SIG-M5 (cell line): ENCODE measurements around the gene SNRPD3.
"Not testable (repeated sequence)": the region's sequence is repeated elsewhere in the genome, so short reads cannot be mapped to it uniquely, and the experiment has no call there.

ENCODE experiments used
- DNase-seq: peaks from one replicate; lab custom pipeline; 2025; lab: John Stamatoyannopoulos, UW

SNRPD3 gene

DNA sequence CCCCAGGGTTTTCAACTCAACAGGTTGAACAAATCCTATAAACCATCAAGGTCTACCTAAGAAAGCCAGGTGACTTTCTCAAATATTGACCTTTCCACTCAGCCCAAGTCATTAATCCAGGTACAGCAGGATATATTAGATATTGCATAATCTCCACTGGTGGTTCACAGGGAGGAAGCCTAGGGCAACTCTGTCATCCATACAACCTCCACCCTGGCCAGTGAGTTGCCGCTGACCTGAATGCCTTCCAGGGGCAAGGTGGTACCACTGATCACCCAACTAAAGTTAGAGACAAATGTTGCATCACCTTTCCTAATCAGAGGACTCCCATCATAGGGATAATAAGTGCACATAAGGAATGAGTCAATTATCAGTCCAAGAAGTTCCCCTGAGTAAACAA lies 23.7 kb upstream of the SNRPD3 start:
- no peak for DNase-seq

GRCh38 chr22:24535348-24535747 lies 20.5 kb upstream of the SNRPD3 start:
- no peak for DNase-seq

DNA sequence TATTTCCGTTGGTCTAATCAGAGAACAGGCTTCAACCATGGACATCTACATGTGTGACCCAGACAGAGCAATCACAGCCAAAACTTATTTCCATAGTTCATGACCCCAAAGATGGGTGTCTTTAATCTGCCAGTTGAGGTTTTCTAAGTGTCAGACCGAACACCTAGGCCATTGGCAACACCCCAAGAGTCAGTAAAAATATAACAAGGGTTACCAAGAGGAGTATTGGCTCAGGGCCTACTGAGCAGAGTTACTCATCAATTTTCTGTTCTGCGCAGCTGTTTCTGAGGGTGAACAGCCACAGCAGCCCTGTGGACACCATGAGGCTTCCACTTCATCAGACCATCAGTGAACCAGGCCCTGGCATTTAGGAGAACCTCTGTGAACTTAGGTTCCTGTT lies 19.7 kb upstream of the SNRPD3 start:
- no peak for DNase-seq

- DNase-seq, result no peak
Observed at GRCh38 chr22:24540470-24540869, 15.3 kb upstream of the SNRPD3 start.

DNA sequence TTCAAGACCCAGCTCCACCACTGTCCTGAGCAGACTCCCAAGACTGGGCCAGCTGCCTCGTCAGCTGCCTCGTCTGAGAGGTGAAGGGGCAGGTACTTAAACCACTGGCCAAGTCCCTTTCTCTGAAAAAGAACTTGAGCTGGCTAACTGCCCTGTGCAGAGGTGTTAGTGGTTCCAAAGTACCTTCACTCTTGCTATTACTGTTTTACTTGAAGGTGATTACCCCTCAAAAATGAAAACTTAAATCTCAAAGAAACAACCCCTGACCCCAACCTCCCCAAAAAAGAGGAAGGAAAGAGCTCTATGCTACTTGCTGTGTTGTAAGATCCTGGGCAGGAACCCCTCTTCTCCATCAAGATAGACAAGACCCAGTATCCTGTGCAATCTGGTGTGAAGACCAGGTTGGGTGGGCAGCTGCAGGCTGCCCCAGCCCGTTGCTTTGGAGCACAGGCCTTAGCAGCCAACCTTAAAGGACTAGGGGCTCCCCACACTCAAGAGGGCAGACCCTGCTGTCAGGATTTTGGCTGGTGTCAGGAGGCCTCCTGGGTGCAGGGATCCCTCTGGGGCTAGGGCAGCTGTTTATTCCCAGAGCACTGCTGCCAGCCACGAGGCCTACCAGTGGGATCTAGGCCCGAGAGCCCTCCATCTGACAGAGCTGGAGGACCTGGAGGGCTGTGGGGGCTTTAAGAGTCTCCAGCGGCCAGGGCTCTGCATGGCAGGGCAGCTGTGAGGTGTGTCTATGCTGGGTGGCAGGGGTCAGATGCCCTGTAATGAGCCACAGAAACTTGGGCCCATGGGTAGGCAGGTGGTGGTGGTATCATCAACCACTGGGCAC lies 13.9 kb upstream of the SNRPD3 start:
- no peak for DNase-seq

DNA sequence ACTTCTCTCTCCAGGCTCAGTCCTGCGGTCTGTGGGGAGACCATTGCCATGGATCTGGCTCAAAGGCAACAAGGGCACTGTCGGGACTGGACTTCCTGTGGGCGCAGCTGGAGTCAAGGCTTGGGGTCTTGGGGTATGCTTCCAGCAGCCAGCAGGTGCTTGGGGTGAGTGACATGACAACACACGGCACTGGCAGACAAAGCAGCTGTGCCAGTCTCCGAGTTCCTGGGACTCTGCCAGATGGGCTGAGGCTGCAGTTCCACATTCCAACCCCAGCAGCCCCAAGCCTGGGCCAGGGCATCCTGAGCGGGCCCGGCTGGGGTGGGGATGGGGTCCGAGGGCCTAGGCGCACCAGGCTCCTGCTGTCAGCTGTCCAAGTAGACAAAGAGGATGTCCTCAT lies 13.2 kb upstream of the SNRPD3 start:
- no peak for DNase-seq

GRCh38 chr22:24543185-24543601 lies 12.6 kb upstream of the SNRPD3 start:
- no peak for DNase-seq

- no peak for DNase-seq
Observed at GRCh38 chr22:24543679-24544243, 12.0 kb upstream of the SNRPD3 start.

GRCh38 chr22:24548812-24549211 lies 7.0 kb upstream of the SNRPD3 start:
- no peak for DNase-seq

DNA sequence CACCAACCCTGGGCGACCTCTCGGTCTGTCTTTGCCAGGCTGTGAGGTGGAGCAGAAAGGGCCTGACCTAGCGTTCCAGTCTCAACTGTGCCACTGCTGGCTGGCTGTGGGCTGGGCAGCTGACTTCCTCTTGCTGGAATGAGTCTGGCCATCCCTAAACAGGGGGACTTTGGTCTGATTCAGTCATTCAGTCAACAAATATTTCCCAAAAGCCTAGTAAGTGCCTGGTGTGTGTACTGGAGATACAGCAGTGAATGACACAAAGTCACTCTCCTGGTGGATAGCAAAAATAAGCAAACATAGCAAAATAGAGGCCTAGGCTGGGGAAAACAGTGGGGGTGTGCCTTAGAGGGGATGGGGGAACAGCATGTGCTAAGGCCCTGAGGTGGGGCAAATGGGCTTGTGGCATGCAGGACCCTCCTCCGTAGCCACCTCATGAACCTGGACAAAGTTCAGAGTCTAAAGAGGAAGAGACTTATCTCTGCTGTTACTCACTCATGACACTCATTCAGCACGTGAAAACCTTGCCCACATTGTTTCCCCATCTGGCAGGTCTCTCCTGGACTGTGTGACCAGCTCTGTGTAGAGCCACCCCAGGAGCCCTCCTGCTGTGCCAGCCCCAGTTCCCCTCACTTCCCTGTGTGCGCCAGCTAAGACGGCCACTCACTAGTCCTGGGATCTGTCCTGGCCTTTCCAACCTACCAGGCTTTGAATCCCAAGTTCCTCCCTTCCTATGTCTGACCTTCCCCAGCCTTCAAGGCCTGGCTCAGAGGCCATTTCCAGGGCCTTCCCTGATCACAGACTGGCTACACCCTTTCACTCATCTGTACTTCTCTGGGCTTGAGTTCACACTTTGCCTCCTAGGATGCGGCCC lies 5.5 kb upstream of the SNRPD3 start:
- DNase-seq, result no peak

GRCh38 chr22:24550902-24551435 lies 4.8 kb upstream of the SNRPD3 start:
- DNase-seq, result no peak

DNA sequence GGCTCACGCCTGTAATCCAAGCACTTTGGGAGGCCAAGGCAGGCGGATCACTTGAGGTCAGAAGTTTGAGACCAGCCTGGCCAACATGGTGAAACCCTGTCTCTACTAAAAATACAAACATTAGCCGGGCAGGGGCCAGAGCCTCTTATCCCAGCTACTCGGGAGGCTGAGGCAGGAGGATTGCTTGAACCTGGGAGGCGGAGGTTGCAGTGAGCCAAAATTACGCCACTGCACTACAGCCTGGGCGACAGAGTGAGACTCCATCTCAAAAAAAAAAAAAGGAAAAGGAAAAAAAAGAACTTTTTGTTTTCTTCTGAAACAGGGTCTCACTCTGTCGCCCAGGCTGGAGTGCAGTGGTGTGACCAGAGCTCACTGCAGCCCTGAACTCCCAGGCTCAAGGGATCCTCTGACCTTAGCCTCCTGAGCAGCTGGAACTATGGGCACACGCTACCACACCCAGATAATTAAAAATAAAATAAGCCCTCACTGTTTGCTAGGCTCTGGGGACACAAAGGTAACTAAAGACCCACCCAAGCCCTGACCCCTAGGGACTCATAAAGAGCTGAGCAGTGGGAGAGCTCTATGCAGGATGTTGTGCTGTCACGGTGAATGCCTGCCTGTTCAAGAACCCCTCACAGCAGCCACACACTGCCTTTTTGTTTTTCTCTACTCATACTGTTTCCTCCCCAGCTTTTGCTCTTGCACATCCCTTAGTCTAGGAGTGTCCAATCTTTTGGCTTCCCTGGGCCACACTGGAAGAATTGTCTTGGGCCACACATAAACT lies 3.1 kb upstream of the SNRPD3 start:
- DNase-seq, result not testable (repeated sequence)

DNA sequence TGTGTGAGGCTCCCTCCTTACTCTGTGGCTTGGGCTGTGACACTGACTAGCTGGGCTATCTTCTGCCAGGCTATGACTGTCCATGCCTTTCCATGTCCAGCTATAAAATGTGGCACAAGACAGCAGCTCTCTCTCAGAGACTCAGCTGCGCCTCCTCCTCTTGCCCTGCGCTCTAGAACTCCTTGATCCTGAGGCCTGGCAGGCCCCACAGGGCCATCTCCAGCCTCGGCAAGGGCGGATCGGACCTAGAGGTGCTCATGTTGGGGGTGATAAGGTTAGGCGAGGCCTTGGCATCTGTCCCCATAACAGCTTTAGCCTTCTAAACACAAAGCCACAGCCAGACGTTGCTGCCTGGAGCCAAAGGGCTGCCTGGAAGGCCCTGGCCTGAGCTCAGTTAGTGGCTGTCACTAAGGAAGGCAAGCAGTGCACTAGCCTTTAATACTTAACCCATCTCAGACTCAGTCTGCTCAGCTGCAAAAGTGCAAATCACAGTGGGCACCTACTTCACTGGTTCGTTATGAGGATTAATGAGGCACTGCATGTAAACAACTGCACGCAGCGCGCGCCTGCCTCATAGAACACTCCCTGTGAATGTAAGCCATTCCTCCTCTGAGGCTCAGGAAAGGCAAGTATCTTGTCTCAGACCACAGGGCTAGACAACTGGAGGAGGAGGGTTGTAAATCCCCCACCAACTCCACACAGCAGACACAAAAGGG lies 2.0 kb upstream of the SNRPD3 start:
- no peak for DNase-seq

DNA sequence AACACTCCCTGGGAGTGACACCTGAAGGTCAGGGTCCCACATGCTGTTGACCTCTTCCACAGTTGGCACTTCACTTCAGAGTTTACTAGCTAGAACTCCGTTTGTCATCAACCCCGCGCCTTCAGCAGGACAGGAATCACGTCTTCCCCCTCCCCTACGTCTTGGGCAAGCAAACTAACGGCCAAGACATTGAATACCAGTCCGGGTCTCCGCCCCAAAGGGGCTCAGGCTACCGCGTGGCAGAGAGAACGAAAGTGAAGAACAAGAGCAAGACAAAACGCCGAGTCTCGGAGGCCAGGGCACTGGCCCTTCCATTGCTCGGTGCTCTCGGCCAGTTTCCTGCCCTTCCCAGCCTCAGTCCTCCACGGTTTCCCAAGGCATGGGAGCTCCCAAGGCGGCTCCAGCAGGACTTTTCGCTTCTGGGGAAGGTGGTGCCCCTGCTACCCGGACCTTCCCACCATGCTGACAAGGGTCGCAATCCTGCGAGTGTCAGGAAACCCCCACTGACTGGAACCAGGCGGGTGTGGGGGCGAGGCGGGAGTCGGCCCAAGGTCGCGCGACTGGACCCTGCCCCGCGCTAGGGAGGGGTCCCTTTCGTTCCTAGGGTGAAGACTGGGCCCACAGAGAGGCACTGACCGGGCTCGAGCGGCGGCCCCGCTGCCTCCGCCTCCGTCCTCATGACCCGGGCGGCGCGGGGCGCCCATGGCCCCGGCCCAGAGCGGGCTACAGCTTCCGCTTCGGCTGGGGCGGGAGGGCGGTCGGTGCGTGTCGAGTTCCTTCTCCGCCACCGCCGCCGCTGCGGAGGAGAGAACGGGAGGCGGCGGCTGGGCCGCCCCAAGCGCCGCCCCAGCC lies 1.3 kb upstream of the SNRPD3 start, which contains the start of gene GUCD1:
GUCD1 (minus strand) TSS at position 826 of the 852 bp plus-strand sequence; CDS start at position 679, 147 bp downstream.
- no peak for DNase-seq

DNA sequence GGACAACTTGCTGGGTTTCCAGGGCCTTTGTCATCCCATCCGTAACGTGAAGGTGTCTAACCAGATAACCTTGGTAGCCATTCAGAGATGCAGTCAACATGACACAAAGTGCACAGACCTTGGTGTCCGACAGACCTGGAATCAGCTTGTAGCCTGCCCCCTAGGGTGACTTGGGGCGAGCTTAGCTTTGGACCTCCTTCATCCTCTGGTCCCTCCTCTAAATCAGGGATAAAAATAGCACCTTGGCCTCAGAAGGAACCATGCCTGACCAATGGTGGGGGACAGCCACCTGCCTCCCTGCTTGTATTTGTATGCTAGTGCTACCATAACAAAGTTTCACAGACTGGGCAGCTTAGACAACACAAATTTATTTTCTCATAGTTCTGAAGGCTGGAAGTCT lies 3.7 kb downstream of the SNRPD3 start:
- DNase-seq, result no peak

DNA sequence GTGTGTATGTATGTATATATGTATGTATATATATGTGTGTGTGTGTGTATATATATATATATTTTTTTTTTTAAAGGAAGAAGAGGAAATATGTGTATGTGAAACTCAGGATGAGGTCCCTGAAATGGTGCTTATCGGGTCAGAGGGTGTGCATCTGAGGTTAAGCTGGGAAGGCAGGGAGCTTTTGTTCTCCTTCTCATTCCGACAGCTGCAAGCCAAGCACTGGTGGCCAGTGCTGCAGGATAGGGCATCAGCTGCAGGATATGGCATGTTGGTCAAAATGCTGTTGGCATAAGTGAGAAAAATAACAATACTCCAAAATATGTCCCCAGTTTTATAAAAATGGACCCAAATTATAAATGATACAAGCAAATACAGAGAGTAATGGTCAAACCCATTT lies 7.4 kb downstream of the SNRPD3 start:
- no peak for DNase-seq

GRCh38 chr22:24564376-24565058 lies 8.7 kb downstream of the SNRPD3 start:
- DNase-seq, result no peak

DNA sequence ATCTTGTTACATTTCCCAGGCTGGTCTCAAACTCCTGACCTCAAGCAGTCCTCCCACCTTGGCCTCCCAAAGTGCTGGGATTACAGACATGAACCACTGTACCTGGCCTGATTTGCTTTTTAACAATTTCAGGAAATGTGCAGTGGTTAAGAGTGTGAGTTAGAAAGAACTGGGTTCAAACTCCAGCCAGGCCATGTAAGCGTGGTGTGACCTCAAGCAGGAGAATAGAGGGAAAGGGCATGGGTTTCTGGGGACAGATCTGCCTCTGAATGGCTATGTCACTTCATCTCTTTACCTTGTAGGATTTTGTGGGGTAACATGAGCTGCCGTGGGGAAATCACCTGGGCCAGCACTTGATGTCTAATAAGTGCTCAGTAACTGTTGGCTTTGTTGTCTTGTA lies 9.3 kb downstream of the SNRPD3 start:
- DNase-seq, result no peak

DNA sequence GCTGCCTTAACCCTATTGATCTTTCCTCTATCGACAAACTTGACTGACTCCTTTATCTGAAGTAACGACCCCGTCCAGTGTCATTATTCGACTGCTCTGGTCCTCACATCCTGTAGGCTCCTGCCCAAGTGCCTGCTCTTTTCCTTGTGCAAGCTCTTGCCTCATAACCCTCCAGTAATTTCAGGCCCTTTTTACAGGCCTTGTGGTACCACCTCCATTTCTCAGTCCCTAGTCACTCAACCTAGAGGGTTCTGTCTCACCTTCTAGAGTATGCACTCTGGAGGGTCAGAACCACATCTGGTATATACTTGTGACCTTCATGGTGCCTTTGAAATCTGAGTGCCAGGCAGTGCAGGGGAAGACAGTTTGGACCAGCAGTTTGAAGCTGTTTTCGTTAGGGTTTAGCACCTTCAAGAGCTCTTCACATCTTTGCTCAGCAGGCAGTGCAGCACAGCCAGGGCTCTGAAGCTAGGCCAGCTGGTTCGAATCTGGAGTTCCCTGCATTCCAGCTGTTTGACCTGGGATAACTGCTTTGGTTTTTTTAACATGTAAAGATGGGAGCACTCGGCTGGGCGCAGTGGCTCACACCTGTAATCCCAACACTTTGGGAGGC lies 11.2 kb downstream of the SNRPD3 start:
- DNase-seq, result no peak
